Immature natural killer cell (primary cell): ENCODE results near the gene TMEM130. TPM values are rescaled to one million over a fixed set of nuclear protein-coding genes. Genes with fewer than 3 reads are reported as not detected.

ENCODE experiments used
- DNase-seq, 3 donors: peaks; one replicate each; pipeline ENCODE4 v3.0.0; 2022; ENCODE audit warnings: mixed read lengths in 1 of 3
- H3K27ac Mint-ChIP-seq, 6 donors: one replicate each; pipeline ENCODE4 v1.8.0; 2020; ENCODE audit warnings: mixed read lengths in 6 of 6, mild to moderate bottlenecking in 5 of 6, inconsistent platforms in 4 of 6, moderate library complexity in 3 of 6
- H3K27me3 Mint-ChIP-seq, 3 donors: one replicate each; pipeline ENCODE4 v1.8.0; 2020 to 2021; ENCODE audit warnings: low read depth in 3 of 3, mild to moderate bottlenecking in 3 of 3, mixed read lengths in 3 of 3, moderate library complexity in 3 of 3, inconsistent platforms in 1 of 3
- H3K36me3 Mint-ChIP-seq, 3 donors: one replicate each; pipeline ENCODE4 v1.8.0; 2020; ENCODE audit warnings: mixed read lengths in 3 of 3, inconsistent platforms in 2 of 3, mild to moderate bottlenecking in 2 of 3
- H3K4me1 Mint-ChIP-seq, 2 donors: one replicate each; pipeline ENCODE4 v1.8.0; 2020; ENCODE audit warnings: inconsistent platforms in 2 of 2, mild to moderate bottlenecking in 2 of 2, mixed read lengths in 2 of 2, moderate library complexity in 1 of 2
- H3K4me3 Mint-ChIP-seq, 5 donors: one replicate each; pipeline ENCODE4 v1.8.0; 2020; ENCODE audit warnings: mild to moderate bottlenecking in 5 of 5, mixed read lengths in 5 of 5, inconsistent platforms in 3 of 5, moderate library complexity in 3 of 5
- H3K9me3 Mint-ChIP-seq, 6 donors: one replicate each; pipeline ENCODE4 v1.8.0; 2020; ENCODE audit warnings: mild to moderate bottlenecking in 6 of 6, mixed read lengths in 6 of 6, inconsistent platforms in 4 of 6, moderate library complexity in 3 of 6
- polyA plus RNA-seq, 3 donors: library from polyadenylated mRNA; unstranded; fragments of 300-500 nt; fragmentation: Illumina TruSeq; gene quantifications; one replicate each; pipeline ENCODE4 v1.2.3, GENCODE V29; 2021

TMEM130 gene, protein sequence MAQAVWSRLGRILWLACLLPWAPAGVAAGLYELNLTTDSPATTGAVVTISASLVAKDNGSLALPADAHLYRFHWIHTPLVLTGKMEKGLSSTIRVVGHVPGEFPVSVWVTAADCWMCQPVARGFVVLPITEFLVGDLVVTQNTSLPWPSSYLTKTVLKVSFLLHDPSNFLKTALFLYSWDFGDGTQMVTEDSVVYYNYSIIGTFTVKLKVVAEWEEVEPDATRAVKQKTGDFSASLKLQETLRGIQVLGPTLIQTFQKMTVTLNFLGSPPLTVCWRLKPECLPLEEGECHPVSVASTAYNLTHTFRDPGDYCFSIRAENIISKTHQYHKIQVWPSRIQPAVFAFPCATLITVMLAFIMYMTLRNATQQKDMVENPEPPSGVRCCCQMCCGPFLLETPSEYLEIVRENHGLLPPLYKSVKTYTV
- polyA plus RNA-seq = not detected

DNA sequence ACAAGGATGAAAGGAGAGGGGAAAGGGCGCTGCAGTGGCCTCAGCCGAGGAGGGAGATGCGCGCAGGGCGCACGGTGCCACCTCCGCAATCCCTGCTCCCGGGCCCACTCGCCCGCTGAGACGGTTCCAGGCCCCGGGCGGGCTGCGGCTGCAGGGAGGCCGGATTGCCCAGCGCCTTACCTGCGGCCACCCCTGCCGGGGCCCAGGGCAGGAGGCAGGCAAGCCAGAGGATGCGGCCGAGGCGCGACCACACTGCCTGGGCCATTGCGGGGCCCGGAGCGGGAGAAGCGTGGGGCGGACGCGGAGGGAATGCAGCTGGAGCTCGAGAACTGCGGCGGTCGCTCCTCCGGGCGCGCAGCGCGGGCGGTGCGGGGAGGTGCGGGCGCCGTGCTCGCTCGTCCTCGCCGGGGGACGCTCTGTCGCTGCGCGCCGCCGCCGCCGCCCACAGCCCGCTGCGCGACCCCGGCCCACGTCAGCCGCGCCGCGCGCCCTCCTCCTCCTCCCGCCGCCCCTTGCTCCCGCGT, at the start of gene TMEM130:
TMEM130 (minus strand) TSS at position 418 of the 524 bp plus-strand sequence; CDS start at position 265, 153 bp downstream.
- Mint-ChIP-seq H3K36me3 (no peaks in the 10 kb centered on the region), H3K4me3 (peak within 1 kb of the TSS in 3 of 5 donors; percentile 17 to 44 (median 40)), H3K27me3 (peaks cover 1 to 7% (median 3%) of the 10 kb centered on the region in 3 donors), H3K9me3 (no peaks in the 10 kb centered on the region), H3K27ac (no peak within 1 kb of the TSS), H3K4me1 (peaks cover 0 to 4% of the 10 kb centered on the region in 2 donors)
- no peak for DNase-seq

DNA sequence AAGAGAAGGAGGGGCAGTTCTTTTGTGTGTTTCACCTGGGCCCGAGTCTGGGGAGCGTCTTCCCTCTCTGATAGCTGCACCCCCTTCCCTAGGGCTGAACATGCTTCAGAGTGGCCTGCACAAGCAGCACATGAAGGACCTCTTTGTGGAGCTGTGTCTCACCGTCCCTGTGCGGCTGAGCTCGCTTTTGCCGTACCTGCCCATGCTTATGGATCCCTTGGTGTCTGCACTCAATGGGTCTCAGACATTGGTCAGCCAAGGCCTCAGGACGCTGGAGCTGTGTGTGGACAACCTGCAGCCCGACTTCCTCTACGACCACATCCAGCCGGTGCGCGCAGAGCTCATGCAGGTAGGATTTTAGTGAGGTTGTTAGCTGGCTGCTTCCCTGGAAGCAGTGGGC, 47.5 kb upstream of the TMEM130 start:
- Mint-ChIP-seq H3K36me3 (peaks cover 5 to 53% (median 21%) of the 10 kb centered on the region in 3 donors), H3K27me3 (peaks cover 0 to 5% (median 1%) of the 10 kb centered on the region in 3 donors)

DNA sequence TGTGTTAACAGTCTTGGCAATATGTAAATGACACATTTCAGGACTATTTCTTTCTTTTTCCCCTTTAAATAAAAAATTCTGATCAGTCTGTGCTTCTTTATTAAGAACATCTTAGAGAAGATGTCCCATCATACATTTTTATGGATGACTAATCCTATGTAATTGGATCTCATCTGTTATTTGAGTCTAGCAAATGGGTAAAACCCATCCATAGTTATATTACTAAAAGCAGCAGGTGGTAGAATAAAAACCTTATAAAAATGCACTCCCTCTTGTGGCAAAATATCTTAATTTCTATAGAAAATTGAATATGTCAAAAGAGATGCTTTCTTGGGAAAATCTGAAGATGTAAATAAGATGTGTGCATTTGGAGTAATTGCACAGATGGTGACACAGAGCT, 43.8 kb upstream of the TMEM130 start:
- peak overlapping the region in 1 of 6 donors; percentile 47 for H3K27ac Mint-ChIP-seq
- no peak for DNase-seq
- H3K4me1 Mint-ChIP-seq = no peaks in the 10 kb centered on the region
- peaks cover 0 to 2% (median 1%) of the 10 kb centered on the region in 3 donors for H3K27me3 Mint-ChIP-seq
- H3K9me3 Mint-ChIP-seq = no peaks in the 10 kb centered on the region
- H3K36me3 Mint-ChIP-seq = peaks cover 14 to 56% (median 25%) of the 10 kb centered on the region in 3 donors
- no peak overlapping the region for H3K4me3 Mint-ChIP-seq

More for the DNA sequence above, 47.5 kb upstream of the TMEM130 start:
- Mint-ChIP-seq H3K4me1 (no peaks in the 10 kb centered on the region), H3K9me3 (no peaks in the 10 kb centered on the region), H3K4me3 (no peak overlapping the region), H3K27ac (no peak overlapping the region)
- DNase-seq = no peak

DNA sequence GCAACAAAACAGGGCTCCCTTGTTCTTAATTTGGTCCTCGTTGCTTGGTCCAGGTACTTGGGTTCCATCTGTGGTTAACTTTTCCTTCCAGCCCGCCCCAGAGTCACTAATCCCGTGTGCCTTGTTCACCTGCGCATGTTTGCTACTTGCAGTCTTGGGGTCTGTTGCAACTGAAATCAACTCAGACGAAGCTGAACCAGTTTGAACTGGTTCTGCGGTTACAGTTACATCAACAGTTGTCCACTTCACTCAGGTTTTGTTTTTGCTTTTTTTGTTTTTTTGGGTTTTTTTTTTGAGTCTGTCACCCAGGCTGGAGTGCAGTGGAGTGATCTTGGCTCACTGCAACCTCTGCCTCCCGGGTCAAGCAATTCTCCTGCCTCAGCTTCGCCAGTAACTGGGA, 43.2 kb upstream of the TMEM130 start:
- DNase-seq = no peak
- peaks cover 17 to 58% (median 29%) of the 10 kb centered on the region in 3 donors for H3K36me3 Mint-ChIP-seq
- no peaks in the 10 kb centered on the region for H3K4me1 Mint-ChIP-seq
- peaks cover 0 to 3% (median 1%) of the 10 kb centered on the region in 3 donors for H3K27me3 Mint-ChIP-seq
- no peaks in the 10 kb centered on the region for H3K9me3 Mint-ChIP-seq
- no peak overlapping the region for H3K4me3 Mint-ChIP-seq
- H3K27ac Mint-ChIP-seq = no peak overlapping the region

DNA sequence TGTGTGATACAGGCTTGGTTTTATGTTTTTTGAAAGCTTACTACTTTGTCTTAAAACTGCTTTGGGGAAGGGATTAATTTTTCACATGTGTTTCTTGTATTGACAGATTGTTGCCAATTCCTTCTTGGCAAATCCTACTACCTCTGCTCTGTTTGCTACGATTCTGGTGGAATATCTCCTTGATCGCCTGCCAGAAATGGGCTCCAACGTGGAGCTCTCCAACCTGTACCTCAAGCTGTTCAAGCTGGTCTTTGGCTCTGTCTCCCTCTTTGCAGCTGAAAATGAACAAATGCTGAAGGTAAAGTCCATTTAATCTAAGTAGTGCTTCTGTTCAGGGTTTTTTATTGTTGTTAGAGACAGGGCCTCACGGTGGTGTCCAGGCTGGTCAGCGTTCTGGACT, 42.1 kb upstream of the TMEM130 start:
- peaks cover 17 to 55% (median 29%) of the 10 kb centered on the region in 3 donors for H3K36me3 Mint-ChIP-seq
- no peaks in the 10 kb centered on the region for H3K9me3 Mint-ChIP-seq
- H3K27me3 Mint-ChIP-seq = peaks cover 0 to 4% (median 1%) of the 10 kb centered on the region in 3 donors
- no peak for DNase-seq
- no peaks in the 10 kb centered on the region for H3K4me1 Mint-ChIP-seq
- H3K27ac Mint-ChIP-seq = no peak overlapping the region
- H3K4me3 Mint-ChIP-seq = no peak overlapping the region

DNA sequence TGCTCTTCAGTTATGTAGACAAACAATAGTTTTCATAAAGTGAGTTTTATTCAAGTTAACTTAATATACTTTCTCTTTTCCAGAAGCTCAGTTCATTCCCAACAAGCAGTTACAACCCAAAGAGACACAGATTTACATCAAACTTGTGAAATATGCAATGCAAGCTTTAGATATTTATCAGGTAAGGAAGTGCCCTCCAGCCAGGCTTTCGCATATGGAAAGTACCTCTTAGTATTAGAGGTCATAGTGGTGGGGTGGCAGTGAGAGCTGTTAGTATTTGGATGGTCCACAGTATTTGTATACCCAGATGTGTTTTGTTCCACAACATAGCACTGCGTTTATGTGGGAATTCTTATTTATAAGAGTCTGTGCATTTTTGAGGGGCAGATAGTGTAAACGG, 40.6 kb upstream of the TMEM130 start:
- no peaks in the 10 kb centered on the region for H3K9me3 Mint-ChIP-seq
- no peak for DNase-seq
- H3K27me3 Mint-ChIP-seq = peaks cover 0 to 2% (median 0%) of the 10 kb centered on the region in 3 donors
- H3K36me3 Mint-ChIP-seq = peaks cover 17 to 55% (median 35%) of the 10 kb centered on the region in 3 donors
- H3K4me3 Mint-ChIP-seq = no peak overlapping the region
- no peaks in the 10 kb centered on the region for H3K4me1 Mint-ChIP-seq
- H3K27ac Mint-ChIP-seq = no peak overlapping the region

DNA sequence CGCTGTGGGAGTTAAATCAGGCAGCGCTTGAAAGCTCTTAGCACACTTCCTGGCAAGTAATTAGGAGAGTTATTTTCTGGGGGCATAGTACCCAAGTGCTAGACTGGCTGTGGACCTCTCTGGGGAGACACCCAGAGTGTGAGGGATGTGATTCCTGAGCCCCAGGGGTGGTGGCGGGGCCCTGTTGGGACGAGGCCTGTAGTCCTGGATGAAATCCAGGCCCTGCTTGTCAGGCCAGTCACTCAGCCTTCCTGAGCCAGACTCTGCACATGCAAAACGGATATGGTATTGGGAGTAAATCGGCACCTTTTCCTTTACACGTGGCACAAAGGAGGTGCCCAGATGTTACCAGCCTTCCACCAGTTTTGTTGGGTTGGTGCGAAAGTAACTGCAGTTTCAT, 39.7 kb upstream of the TMEM130 start:
- Mint-ChIP-seq H3K4me1 (no peaks in the 10 kb centered on the region), H3K27ac (peak overlapping the region in 1 of 6 donors; percentile 7), H3K9me3 (no peaks in the 10 kb centered on the region), H3K27me3 (peaks cover 0 to 2% (median 0%) of the 10 kb centered on the region in 3 donors), H3K36me3 (peaks cover 26 to 65% (median 45%) of the 10 kb centered on the region in 3 donors), H3K4me3 (no peak overlapping the region)
- DNase-seq = no peak

DNA sequence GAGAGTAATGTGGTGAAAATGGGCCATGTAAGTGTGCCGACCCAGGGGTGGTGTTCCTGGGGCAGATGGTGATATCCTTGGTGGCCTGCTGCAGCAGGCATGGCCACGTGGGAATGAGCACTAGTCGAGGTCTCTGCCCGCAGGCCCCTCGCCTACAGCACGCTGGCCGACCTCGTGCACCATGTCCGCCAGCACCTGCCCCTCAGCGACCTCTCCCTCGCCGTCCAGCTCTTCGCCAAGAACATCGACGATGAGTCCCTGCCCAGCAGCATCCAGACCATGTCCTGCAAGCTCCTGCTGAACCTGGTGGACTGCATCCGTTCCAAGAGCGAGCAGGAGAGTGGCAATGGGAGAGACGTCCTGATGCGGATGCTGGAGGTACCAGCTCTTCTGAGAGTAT, 38.8 kb upstream of the TMEM130 start:
- no peaks in the 10 kb centered on the region for H3K4me1 Mint-ChIP-seq
- peaks cover 30 to 65% (median 48%) of the 10 kb centered on the region in 3 donors for H3K36me3 Mint-ChIP-seq
- H3K27ac Mint-ChIP-seq = no peak overlapping the region
- no peak for DNase-seq
- H3K9me3 Mint-ChIP-seq = no peaks in the 10 kb centered on the region
- peaks cover 0 to 2% (median 0%) of the 10 kb centered on the region in 3 donors for H3K27me3 Mint-ChIP-seq
- no peak overlapping the region for H3K4me3 Mint-ChIP-seq

DNA sequence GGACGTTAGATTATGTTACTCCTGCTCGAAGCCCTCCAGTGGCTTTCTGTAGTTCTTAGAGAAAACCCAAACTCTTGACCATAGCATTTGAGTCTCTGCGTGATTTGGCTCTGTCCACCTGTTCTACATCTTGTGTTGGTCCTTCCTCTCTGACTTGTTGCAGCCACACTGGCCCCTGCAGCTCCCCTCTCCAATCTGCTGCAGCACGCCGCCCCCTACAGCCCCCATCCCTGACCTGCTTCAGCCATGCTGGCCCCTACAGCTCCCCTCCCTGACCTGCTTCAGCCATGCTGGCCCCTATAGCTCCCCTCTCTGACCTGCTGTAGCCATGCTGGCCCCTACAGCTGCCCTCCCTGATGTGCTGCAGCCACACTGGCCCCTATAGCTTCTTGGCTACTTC, 37.8 kb upstream of the TMEM130 start:
- no peak overlapping the region for H3K4me3 Mint-ChIP-seq
- H3K27ac Mint-ChIP-seq = no peak overlapping the region
- H3K4me1 Mint-ChIP-seq = no peaks in the 10 kb centered on the region
- H3K9me3 Mint-ChIP-seq = no peaks in the 10 kb centered on the region
- peaks cover 32 to 61% (median 49%) of the 10 kb centered on the region in 3 donors for H3K36me3 Mint-ChIP-seq
- H3K27me3 Mint-ChIP-seq = peaks cover 0 to 2% (median 0%) of the 10 kb centered on the region in 3 donors
- DNase-seq = no peak

DNA sequence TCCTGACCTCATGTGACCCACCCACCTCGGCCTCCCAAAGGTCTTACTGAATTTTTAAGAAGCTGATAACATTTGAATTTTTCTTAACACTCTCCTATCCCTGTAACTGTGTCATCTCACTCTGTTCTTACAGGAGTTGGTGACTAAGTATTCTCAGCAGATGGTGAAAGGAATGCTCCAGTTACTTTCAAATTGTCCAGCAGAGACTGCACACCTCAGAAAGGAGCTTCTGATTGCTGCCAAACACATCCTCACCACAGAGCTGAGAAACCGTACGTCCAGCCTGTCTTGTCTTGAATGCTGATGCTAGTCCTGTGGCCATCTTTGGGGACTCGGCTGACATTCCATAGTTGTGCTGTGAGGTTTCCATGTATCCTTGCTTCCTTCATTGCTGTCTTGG, 33.4 kb upstream of the TMEM130 start:
- Mint-ChIP-seq H3K27ac (peak overlapping the region in 1 of 6 donors; percentile 3), H3K4me1 (no peaks in the 10 kb centered on the region), H3K9me3 (no peaks in the 10 kb centered on the region), H3K36me3 (peaks cover 36 to 65% (median 58%) of the 10 kb centered on the region in 3 donors), H3K27me3 (peaks cover 0 to 2% (median 0%) of the 10 kb centered on the region in 3 donors), H3K4me3 (no peak overlapping the region)
- DNase-seq = no peak

DNA sequence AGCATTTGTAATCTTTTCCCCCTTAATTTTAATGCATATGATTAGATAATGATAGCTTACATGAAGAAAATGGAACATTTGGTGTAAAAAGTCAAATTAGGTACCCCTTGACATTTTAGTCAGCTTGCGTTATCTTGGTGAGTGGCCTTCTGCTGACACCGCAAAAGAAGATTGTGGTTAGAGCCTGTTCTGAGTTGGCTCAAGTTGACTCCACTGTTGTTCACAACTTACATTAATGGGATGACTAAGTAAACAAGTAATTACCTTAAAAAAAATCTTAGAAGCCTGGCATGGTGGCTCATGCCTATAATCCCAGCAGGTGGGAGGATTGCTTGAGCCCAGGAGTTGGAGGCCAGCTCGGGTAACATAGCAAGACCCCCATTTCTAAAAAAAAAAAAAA, 32.7 kb upstream of the TMEM130 start:
- H3K36me3 Mint-ChIP-seq = peaks cover 35 to 63% (median 53%) of the 10 kb centered on the region in 3 donors
- no peaks in the 10 kb centered on the region for H3K4me1 Mint-ChIP-seq
- H3K27me3 Mint-ChIP-seq = no peaks in the 10 kb centered on the region
- no peak overlapping the region for H3K4me3 Mint-ChIP-seq
- no peaks in the 10 kb centered on the region for H3K9me3 Mint-ChIP-seq
- H3K27ac Mint-ChIP-seq = no peak overlapping the region
- DNase-seq = no peak

DNA sequence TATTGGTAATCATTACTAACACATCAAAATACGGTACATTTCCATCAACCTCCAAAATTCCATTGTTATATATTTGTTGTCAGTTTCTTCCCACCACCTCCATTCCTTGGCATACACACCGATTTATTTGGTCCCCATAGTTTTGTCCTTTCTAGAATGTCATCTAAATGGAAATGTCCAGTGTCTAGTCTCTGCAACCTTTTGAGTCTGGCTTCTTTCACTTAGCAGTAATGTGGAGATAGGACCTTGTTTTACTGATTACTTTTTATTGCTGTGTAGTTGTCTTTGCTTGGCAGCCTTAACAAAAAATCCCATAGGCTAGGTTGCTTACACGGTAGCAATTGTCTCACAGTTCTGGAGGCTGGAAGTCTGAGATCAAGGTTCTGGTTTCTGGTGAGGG, 31.0 kb upstream of the TMEM130 start:
- H3K9me3 Mint-ChIP-seq = no peaks in the 10 kb centered on the region
- H3K36me3 Mint-ChIP-seq = peaks cover 45 to 66% (median 56%) of the 10 kb centered on the region in 3 donors
- no peaks in the 10 kb centered on the region for H3K4me1 Mint-ChIP-seq
- peak overlapping the region in 1 of 6 donors; percentile 2 for H3K27ac Mint-ChIP-seq
- DNase-seq = no peak
- no peak overlapping the region for H3K4me3 Mint-ChIP-seq
- no peaks in the 10 kb centered on the region for H3K27me3 Mint-ChIP-seq

DNA sequence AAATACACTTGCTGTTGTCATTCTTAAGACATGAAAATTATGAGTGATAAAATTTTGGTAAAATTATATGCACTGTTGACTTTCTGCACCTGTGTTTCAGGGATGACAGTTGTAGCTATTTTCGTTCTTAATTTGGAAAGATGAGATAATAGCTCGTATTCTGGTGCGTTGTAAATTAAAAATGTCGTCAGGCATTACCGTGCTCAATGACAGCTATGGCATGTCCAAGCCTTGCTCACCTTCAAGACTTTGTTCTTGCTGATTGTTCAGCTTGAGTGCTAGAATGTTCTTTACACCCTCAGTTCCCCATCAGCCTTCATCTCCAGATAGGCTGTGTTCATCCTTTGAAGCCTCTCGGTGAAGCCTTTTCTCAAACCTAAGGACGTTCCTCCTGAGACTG, 30.0 kb upstream of the TMEM130 start:
- H3K4me1 Mint-ChIP-seq = no peaks in the 10 kb centered on the region
- peaks cover 44 to 65% (median 56%) of the 10 kb centered on the region in 3 donors for H3K36me3 Mint-ChIP-seq
- no peak for DNase-seq
- H3K27me3 Mint-ChIP-seq = no peaks in the 10 kb centered on the region
- no peak overlapping the region for H3K4me3 Mint-ChIP-seq
- H3K9me3 Mint-ChIP-seq = no peaks in the 10 kb centered on the region
- no peak overlapping the region for H3K27ac Mint-ChIP-seq

DNA sequence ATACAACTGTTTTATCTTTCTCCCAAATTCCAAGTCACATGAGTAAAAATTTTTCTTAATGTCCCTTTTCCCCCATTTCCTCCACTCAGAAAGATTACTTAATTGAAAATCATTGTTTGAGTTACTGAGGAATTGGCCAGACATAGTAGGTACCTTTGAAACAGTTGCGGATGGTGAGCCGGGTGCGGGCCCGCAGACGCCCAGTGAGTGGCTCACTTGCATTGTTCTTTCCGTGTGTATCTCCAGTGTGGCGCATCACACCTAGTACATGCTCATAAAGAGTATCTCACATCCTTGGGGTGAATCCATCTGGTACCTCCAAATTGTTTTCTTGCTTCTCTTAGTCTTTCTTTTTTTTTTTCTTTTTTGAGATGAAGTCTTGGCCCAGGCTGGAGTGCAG, 22.8 kb upstream of the TMEM130 start:
- Mint-ChIP-seq H3K4me1 (peaks cover 8 to 15% of the 10 kb centered on the region in 2 donors), H3K27ac (no peak overlapping the region), H3K9me3 (no peaks in the 10 kb centered on the region), H3K4me3 (no peak overlapping the region), H3K36me3 (peaks cover 30 to 58% (median 33%) of the 10 kb centered on the region in 3 donors), H3K27me3 (no peaks in the 10 kb centered on the region)
- no peak for DNase-seq
